Glutamatergic neuron (in vitro differentiated cells): ENCODE results near the gene GATA2. TPM values are rescaled to one million over a fixed set of nuclear protein-coding genes. Genes with fewer than 3 reads are reported as not detected.

Experiments used
- DNase-seq: peaks from one replicate; pipeline ENCODE4 v3.0.0; 2022
- H3K27ac Mint-ChIP-seq: one replicate; pipeline ENCODE4 v1.8.0; 2020; ENCODE audit warnings: mild to moderate bottlenecking, mixed read lengths, inconsistent platforms; ENCODE audit not compliant: unreplicated experiment
- H3K27me3 Mint-ChIP-seq: one replicate; pipeline ENCODE4 v1.8.0; 2020; ENCODE audit warnings: mild to moderate bottlenecking, moderate library complexity, mixed read lengths, inconsistent platforms; ENCODE audit not compliant: unreplicated experiment
- H3K36me3 Mint-ChIP-seq: one replicate; pipeline ENCODE4 v1.8.0; 2020; ENCODE audit warnings: mild to moderate bottlenecking, mixed read lengths, inconsistent platforms; ENCODE audit not compliant: unreplicated experiment
- H3K4me1 Mint-ChIP-seq: one replicate; pipeline ENCODE4 v1.8.0; 2020; ENCODE audit warnings: mild to moderate bottlenecking, low read depth, mixed read lengths, inconsistent platforms; ENCODE audit not compliant: unreplicated experiment
- H3K4me3 Mint-ChIP-seq: one replicate; pipeline ENCODE4 v1.8.0; 2020; ENCODE audit warnings: mild to moderate bottlenecking, mixed read lengths, inconsistent platforms; ENCODE audit not compliant: unreplicated experiment
- H3K9me3 Mint-ChIP-seq: one replicate; pipeline ENCODE4 v1.8.0; 2020; ENCODE audit warnings: mild to moderate bottlenecking, moderate library complexity, mixed read lengths, inconsistent platforms; ENCODE audit not compliant: unreplicated experiment
- total RNA-seq: library from RNA; stranded (reverse); fragmentation: NEBNext Ultra II Directional; extraction: Animal tissue kit (Norgen Biotek cat#: 25700); gene quantifications from one replicate; pipeline ENCODE4 v1.2.1, GENCODE V29; 2021; ENCODE audit not compliant: unreplicated experiment
- TF ChIP-seq, protein P1 (sequence below): fragments of 200-600 bp; sonication (generic); IDR thresholded peaks from one replicate; pipeline ENCODE4 v1.5.0; 2021; ENCODE audit not compliant: partially characterized antibody, unreplicated experiment

Gene GATA2
- total RNA-seq, 1 donor from 2014 or later, result 3.6 TPM

DNA sequence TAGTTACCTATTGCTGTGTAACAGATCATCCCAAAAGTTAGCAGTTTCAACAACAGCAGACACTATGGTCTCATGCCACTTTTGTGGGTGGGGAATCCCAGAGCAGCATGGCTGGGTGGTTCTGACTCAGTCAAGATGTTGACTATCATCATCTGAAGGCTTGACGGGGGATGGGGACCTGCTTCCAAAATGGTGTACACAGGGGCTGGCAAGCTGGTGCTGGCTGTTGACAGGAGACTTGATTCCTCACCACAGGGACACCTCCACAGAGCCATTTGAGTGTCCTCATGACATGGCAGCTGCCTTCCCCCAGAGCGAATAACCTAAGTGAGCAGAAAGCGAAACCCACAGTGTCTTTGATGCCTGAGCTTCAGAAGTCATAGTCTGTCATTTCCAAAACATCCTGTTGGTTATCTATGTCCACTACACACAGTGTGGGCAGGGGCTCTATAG lies 45.4 kb downstream of the GATA2 start:
- no peak for DNase-seq

DNA sequence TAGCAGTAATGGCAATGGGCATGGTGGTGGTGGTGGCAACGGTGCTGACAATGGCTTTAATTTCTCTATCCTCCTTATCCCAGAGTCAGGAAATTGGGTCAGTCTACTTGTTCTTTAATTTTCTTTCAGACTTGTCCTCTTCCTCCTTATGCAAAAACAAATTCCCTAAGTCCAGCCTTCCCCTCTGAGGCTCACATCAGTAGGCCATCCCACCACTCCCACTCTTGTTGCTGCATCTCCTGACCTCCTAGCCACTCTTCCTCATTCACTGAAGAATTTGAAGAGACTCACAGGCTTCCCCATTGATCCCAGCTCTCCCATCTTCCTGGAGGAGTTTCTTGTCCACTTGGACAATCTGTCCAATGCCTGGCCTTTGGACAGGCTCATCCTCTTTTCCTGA lies 46.2 kb downstream of the GATA2 start:
- TF ChIP-seq, protein P1, sequence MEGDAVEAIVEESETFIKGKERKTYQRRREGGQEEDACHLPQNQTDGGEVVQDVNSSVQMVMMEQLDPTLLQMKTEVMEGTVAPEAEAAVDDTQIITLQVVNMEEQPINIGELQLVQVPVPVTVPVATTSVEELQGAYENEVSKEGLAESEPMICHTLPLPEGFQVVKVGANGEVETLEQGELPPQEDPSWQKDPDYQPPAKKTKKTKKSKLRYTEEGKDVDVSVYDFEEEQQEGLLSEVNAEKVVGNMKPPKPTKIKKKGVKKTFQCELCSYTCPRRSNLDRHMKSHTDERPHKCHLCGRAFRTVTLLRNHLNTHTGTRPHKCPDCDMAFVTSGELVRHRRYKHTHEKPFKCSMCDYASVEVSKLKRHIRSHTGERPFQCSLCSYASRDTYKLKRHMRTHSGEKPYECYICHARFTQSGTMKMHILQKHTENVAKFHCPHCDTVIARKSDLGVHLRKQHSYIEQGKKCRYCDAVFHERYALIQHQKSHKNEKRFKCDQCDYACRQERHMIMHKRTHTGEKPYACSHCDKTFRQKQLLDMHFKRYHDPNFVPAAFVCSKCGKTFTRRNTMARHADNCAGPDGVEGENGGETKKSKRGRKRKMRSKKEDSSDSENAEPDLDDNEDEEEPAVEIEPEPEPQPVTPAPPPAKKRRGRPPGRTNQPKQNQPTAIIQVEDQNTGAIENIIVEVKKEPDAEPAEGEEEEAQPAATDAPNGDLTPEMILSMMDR, result no peak
- Mint-ChIP-seq H3K27me3 (peaks cover 13% of the 10 kb centered on the region), H3K4me1 (no peaks in the 10 kb centered on the region), H3K27ac (no peak overlapping the region), H3K4me3 (no peak overlapping the region), H3K36me3 (peaks cover 17% of the 10 kb centered on the region), H3K9me3 (peaks cover 8% of the 10 kb centered on the region)
- DNase-seq, result no peak

More for the DNA sequence above, 45.4 kb downstream of the GATA2 start:
- Mint-ChIP-seq H3K27ac (no peak overlapping the region), H3K9me3 (peaks cover 11% of the 10 kb centered on the region), H3K36me3 (peaks cover 17% of the 10 kb centered on the region), H3K4me3 (no peak overlapping the region), H3K4me1 (no peaks in the 10 kb centered on the region), H3K27me3 (peaks cover 13% of the 10 kb centered on the region)
- TF ChIP-seq, protein P1, result no peak

GRCh38 chr3:128445357-128445756 lies 47.6 kb downstream of the GATA2 start:
- no peak overlapping the region for H3K4me3 Mint-ChIP-seq
- no peak overlapping the region for H3K27ac Mint-ChIP-seq
- peaks cover 8% of the 10 kb centered on the region for H3K9me3 Mint-ChIP-seq
- TF ChIP-seq, protein P1, result no peak
- no peak for DNase-seq
- H3K27me3 Mint-ChIP-seq, result peaks cover 7% of the 10 kb centered on the region
- peaks cover 6% of the 10 kb centered on the region for H3K4me1 Mint-ChIP-seq
- peaks cover 16% of the 10 kb centered on the region for H3K36me3 Mint-ChIP-seq

GRCh38 chr3:128443771-128444170 lies 49.2 kb downstream of the GATA2 start:
- Mint-ChIP-seq H3K4me1 (peaks cover 6% of the 10 kb centered on the region), H3K9me3 (peaks cover 11% of the 10 kb centered on the region), H3K36me3 (peaks cover 7% of the 10 kb centered on the region), H3K4me3 (no peak overlapping the region), H3K27me3 (peaks cover 5% of the 10 kb centered on the region), H3K27ac (no peak overlapping the region)
- DNase-seq, result no peak
- TF ChIP-seq, protein P1, result no peak

DNA sequence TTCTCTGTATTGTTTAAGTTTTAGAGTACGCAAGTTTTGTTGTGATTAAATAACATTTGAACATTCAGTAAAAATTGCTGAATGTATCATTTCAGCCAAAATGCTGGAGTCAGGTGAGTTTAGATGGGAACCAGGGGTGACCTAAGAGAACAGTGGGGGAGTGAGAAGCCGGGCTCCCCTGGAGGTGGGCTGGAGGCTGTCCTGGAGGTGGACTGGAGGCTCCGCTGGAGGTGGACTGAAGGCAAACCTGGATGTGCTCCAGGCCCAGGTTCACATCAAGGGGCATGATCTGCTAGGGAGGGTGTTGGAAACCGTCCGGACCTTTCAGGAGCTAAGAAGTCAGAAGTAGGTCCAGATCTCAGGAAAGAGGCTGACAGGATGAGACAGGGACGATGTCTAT lies 50.1 kb downstream of the GATA2 start:
- DNase-seq, result no peak
- Mint-ChIP-seq H3K4me3 (no peak overlapping the region), H3K9me3 (peaks cover 8% of the 10 kb centered on the region), H3K27ac (no peak overlapping the region), H3K27me3 (peaks cover 5% of the 10 kb centered on the region), H3K4me1 (peaks cover 6% of the 10 kb centered on the region), H3K36me3 (peaks cover 5% of the 10 kb centered on the region)
- TF ChIP-seq, protein P1, result no peak
